Measurements from ENCODE around the gene HDAC9. TPM values are rescaled to one million over a fixed set of nuclear protein-coding genes. Genes with fewer than 3 reads are reported as not detected.

Gene HDAC9
- total RNA-seq, 1 experiment from 2014 or later, result 14.7 TPM

DNA sequence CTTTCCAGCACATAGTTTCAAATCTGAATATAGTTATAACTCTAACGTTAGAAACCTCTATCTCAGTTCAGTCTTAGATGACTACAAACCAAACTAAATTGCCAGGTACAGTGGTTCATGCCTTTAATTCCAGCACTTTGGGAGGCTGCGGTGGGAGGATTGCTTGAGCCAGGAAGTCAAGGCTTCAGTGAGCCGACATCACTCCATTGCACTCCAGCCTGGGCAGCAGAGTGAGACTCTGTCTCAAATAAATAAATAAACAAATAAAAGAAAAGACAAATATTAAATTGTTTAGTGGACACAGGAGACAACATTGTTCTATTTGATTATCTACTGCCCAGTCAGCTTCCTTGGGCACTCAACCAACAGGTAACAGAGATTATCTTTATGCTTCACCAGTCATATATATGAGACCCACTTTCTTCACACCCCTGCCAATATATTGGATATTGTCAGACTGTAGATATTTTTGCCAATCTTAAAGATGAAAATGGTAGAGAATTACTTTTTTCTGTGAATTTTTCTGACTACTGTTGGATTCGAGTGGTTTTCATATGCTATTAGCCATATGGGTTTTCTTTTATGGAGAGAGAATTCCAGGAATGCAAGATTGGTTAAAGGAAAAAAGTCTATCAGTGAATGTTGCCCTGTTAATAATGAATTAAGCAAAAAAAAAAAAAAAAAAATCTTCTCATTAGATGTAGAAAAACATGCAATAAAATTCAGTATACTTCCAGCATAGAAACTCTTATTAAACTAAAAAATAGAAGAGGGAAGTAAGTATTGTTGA lies 16.0 kb downstream of the HDAC9 start:
- BruUV-seq (replicated peaks), result no TSS peak
- no peak overlapping the region for H2AFZ ChIP-seq
- DNase-seq, result no peak
- H4K20me1 ChIP-seq (ENCODE audit: insufficient read depth), result no peaks in the 10 kb centered on the region
- TF ChIP-seq EZH2 (IDR thresholded peaks at IDR 0.05; ENCODE audit: low read depth), result no peak
- TF ChIP-seq CTCF (conservative IDR thresholded peaks at IDR 0.05), result no peak
- CTCF ChIA-PET, result no interaction called here
- peak overlapping the region; percentile 81 for H3K4me2 ChIP-seq
- H3K36me3 ChIP-seq (ENCODE audit: low read depth), result no peaks in the 10 kb centered on the region; the same call in 1 of the 2 replicates
- no peaks in the 10 kb centered on the region for H3K27me3 ChIP-seq (ENCODE audit: insufficient read depth, low read depth)
- 0 out of 2 replicates have a peak, but pooled peaks cover 3% of the 10 kb centered on the region for H3K9me2 ChIP-seq (ENCODE audit: insufficient read depth)
- peaks cover 49% of the 10 kb centered on the region for H3K4me1 ChIP-seq (replicated peaks; ENCODE audit: insufficient read depth)
- intact Hi-C loops (cut with micrococcal nuclease; ENCODE audit: unreplicated experiment), result no loop called here
- no peaks in the 10 kb centered on the region for H3K9me3 ChIP-seq (ENCODE audit: insufficient read depth, low read depth)
- peaks cover 25% of the 10 kb centered on the region for H3F3A ChIP-seq (ENCODE audit: insufficient read depth, low read depth)
- H3K27ac ChIP-seq, result peak overlapping the region; percentile 98; the same call in 1 of the 2 replicates
- H3K4me3 ChIP-seq, result peak overlapping the region; percentile 59; the same call in 1 of the 2 replicates
- POLR2A ChIA-PET (ENCODE audit: unreplicated experiment), result interaction anchor here (0.6 kb wide), 1 partner anchor 1769 kb away, joined by 5 read pairs; no protein-coding TSS in a partner anchor
- H3K79me2 ChIP-seq (ENCODE audit: low read depth), result peaks cover 18% of the 10 kb centered on the region

- TF ChIP-seq EZH2 (IDR thresholded peaks at IDR 0.05; ENCODE audit: low read depth), result no peak
- no peak for TF ChIP-seq CTCF (conservative IDR thresholded peaks at IDR 0.05)
- Histone ChIP-seq H3F3A (ENCODE audit: insufficient read depth, low read depth) (peaks cover 13% of the 10 kb centered on the region), H4K20me1 (ENCODE audit: insufficient read depth) (no peaks in the 10 kb centered on the region), H3K9me3 (ENCODE audit: insufficient read depth, low read depth) (no peaks in the 10 kb centered on the region; the same call in 1 of the 2 replicates), H3K27ac (no peak overlapping the region), H3K9me2 (ENCODE audit: insufficient read depth) (no peaks in the 10 kb centered on the region), H3K36me3 (ENCODE audit: low read depth) (no peaks in the 10 kb centered on the region; the same call in 1 of the 2 replicates), H3K4me1 (replicated peaks; ENCODE audit: insufficient read depth) (peaks cover 39% of the 10 kb centered on the region), H3K4me2 (no peak overlapping the region), H3K27me3 (ENCODE audit: insufficient read depth, low read depth) (no peaks in the 10 kb centered on the region), H2AFZ (no peak overlapping the region), H3K79me2 (ENCODE audit: low read depth) (peaks cover 18% of the 10 kb centered on the region), H3K4me3 (no peak overlapping the region)
- BruUV-seq (replicated peaks), result no TSS peak
- POLR2A ChIA-PET (ENCODE audit: unreplicated experiment), result interaction anchor here (0.6 kb wide), 1 partner anchor 71 kb away, joined by 4 read pairs; no protein-coding TSS in a partner anchor
- no peak for DNase-seq
- intact Hi-C loops (cut with micrococcal nuclease; ENCODE audit: unreplicated experiment), result no loop called here
- CTCF ChIA-PET, result no interaction called here
Measured at GRCh38 chr7:18513343-18513742, 17.8 kb downstream of the HDAC9 start.

GRCh38 chr7:18515067-18515466 lies 19.5 kb downstream of the HDAC9 start:
- CTCF ChIA-PET, result interaction anchor here (0.6 kb wide), 1 partner anchor 55 kb away, joined by 3 read pairs; no protein-coding TSS in a partner anchor
- no peak overlapping the region for H2AFZ ChIP-seq
- H3K4me3 ChIP-seq, result no peak overlapping the region
- no peaks in the 10 kb centered on the region for H3F3A ChIP-seq (ENCODE audit: insufficient read depth, low read depth)
- no peaks in the 10 kb centered on the region for H4K20me1 ChIP-seq (ENCODE audit: insufficient read depth)
- peaks cover 16% of the 10 kb centered on the region for H3K79me2 ChIP-seq (ENCODE audit: low read depth)
- BruUV-seq (replicated peaks), result no TSS peak
- POLR2A ChIA-PET (ENCODE audit: unreplicated experiment), result interaction anchor here (0.7 kb wide), 1 partner anchor 9 kb away, joined by 5 read pairs; no protein-coding TSS in a partner anchor
- TF ChIP-seq CTCF (conservative IDR thresholded peaks at IDR 0.05) (no peak), EZH2 (IDR thresholded peaks at IDR 0.05; ENCODE audit: low read depth) (no peak)
- H3K9me2 ChIP-seq (ENCODE audit: insufficient read depth), result no peaks in the 10 kb centered on the region
- H3K27ac ChIP-seq, result no peak overlapping the region
- no peaks in the 10 kb centered on the region for H3K27me3 ChIP-seq (ENCODE audit: insufficient read depth, low read depth)
- no peaks in the 10 kb centered on the region; the same call in 1 of the 2 replicates for H3K9me3 ChIP-seq (ENCODE audit: insufficient read depth, low read depth)
- no peak overlapping the region for H3K4me2 ChIP-seq
- DNase-seq, result peak in 1 of 2 experiments; percentile 85
- intact Hi-C loops (cut with micrococcal nuclease; ENCODE audit: unreplicated experiment), result no loop called here
- no peaks in the 10 kb centered on the region; the same call in 1 of the 2 replicates for H3K36me3 ChIP-seq (ENCODE audit: low read depth)
- H3K4me1 ChIP-seq (replicated peaks; ENCODE audit: insufficient read depth), result peaks cover 28% of the 10 kb centered on the region

All from PC-9 (cell line).